Sigmoid colon (tissue), 4 donors: ENCODE measurements around the gene ANO2.

Source experiments
- CTCF ChIP-seq, 4 experiments: fragments of 450-650 bp in 3 of 4; fragments of 200-600 bp in 1 of 4; IDR thresholded peaks; one replicate each; pipeline ENCODE4 v1.5.1; 2016 to 2019; ENCODE audit warnings: antibody characterized with exemption in 4 of 4, mild to moderate bottlenecking in 3 of 4, moderate library complexity in 2 of 4
- EP300 ChIP-seq, 4 donors: sonication (generic); formaldehyde crosslinking; IDR thresholded peaks; one replicate each; pipeline ENCODE4 v1.6.1; 2017; ENCODE audit warnings: antibody characterized with exemption in 4 of 4

- TF ChIP-seq EP300 (IDR thresholded peaks at IDR 0.05) (no peak), CTCF (IDR thresholded peaks at IDR 0.05) (peak in 3 of 4 experiments; percentile 40 to 58 (median 41))
These were observed 148.7 kb downstream of the ANO2 start for GRCh38 chr12:5796171-5796958.
